GM18508 (cell line): ENCODE results near the gene MEFV.
A peak's percentile ranks its signal among the peaks of the same experiment; 100 is the strongest.

Source experiments
- ATAC-seq: cut with Tn5 transposase; IDR thresholded peaks from one replicate; pipeline ENCODE4 v1.9.1; 2021; ENCODE audit warnings: moderate number of reproducible peaks; ENCODE audit not compliant: insufficient read depth, unreplicated experiment

Gene MEFV, protein sequence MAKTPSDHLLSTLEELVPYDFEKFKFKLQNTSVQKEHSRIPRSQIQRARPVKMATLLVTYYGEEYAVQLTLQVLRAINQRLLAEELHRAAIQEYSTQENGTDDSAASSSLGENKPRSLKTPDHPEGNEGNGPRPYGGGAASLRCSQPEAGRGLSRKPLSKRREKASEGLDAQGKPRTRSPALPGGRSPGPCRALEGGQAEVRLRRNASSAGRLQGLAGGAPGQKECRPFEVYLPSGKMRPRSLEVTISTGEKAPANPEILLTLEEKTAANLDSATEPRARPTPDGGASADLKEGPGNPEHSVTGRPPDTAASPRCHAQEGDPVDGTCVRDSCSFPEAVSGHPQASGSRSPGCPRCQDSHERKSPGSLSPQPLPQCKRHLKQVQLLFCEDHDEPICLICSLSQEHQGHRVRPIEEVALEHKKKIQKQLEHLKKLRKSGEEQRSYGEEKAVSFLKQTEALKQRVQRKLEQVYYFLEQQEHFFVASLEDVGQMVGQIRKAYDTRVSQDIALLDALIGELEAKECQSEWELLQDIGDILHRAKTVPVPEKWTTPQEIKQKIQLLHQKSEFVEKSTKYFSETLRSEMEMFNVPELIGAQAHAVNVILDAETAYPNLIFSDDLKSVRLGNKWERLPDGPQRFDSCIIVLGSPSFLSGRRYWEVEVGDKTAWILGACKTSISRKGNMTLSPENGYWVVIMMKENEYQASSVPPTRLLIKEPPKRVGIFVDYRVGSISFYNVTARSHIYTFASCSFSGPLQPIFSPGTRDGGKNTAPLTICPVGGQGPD

DNA sequence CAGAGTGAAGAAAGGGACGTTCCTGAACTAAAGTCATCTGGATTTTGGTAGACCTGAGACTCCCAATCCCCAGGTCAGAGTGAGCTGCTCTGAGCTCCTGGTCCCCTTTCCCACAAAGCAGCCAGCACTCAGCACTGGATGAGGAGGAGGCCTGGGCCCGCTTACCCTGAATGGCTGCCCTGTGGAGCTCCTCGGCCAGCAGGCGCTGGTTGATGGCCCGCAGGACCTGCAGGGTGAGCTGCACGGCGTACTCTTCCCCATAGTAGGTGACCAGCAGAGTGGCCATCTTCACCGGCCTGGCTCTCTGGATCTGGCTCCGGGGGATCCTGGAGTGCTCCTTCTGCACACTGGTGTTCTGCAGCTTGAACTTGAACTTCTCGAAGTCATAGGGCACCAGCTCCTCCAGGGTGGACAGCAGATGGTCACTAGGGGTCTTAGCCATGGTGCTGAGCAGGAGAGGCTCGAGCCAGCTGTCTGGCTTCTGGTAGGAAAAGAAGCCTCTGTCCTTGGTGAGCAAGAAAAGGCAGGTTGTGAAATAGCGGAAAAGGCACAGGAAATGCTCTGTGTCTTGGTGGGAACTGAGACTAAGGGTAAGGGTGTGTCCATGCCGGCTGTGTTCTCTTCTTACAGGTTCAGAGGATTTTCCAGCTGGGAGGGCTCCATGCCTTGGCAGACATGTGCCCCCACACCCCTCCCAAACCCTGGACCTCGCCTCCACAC is at the start of gene MEFV:
TSS of gene MEFV (minus strand) at position 488 of the 720 bp plus-strand sequence. CDS start at position 442, 46 bp downstream.
- no peak for ATAC-seq

DNA sequence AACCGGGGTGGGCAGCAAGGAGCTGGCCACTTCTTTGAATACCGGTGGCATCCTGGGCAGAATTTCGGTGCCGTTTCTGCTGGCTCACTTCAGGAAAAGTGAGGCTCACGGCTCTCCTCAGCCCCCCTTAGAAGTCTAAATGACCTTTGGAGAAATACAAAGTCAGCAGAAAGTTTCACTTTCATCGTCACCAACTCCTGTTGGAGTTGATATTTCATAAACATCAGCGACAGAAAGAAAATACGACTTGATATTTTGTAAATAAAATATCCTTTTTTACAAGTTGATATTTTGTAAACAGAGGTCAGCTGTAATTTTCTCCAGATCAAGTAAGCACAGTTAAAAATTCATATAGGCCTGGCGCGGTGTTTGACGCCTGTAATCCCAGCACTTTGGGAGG is 49.6 kb upstream of the MEFV start:
- no peak for ATAC-seq

- ATAC-seq: peak; percentile 78
Observed at GRCh38 chr16:3305109-3306068, 49.0 kb upstream of the MEFV start, which contains the start of the genes TIGD7 and ZNF75A. Gene TIGD7, minus strand, starts transcription at chr16:3305430. Its CDS starts 4,816 bp downstream, at chr16:3300614. Gene ZNF75A, plus strand, starts transcription at chr16:3305497. Its CDS starts 2,932 bp downstream, at chr16:3308429.

- ATAC-seq: no peak
Observed at GRCh38 chr16:3304370-3304769, 47.9 kb upstream of the MEFV start.

- no peak for ATAC-seq
Observed at GRCh38 chr16:3295783-3296182, 39.4 kb upstream of the MEFV start.

DNA sequence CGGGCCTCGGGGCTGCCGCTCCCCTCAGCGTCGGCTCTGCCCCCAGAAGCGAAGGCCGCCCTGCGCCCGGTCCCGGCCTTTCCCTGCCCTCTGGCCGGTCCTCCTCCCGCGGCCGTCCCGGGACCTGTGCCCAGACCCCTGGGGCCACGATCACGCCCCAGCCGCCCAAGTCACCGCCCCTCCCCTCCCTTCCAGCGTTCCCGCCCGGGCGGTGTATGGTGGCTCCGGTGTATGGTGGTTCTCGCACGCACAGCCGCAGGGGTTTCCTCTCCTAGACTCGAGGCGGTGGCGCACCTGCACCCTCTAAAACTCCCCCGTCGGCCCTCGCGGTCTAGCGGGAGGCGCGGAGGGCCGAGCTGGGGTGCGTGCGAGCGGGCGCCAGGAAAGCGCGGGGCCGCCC is 38.8 kb upstream of the MEFV start:
- ATAC-seq: no peak

DNA sequence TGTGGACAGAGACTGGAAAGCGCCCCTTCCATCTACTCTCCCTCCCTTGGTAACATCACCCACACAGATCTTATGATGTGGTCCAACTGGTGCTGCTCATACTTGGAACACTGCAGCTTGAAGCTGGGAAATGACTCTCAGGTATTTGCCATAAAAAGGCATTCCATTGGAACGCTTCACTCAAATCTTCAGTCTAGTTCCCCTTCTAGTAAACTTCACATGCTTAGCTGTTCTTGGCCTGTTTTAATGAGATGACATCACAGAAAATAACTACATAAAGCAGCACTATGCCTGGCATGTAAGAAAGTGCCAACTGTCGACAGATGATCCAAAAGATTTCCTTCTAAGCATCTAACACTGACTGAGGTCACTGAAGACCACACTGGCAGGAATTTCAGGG is 36.2 kb upstream of the MEFV start:
- ATAC-seq: no peak

DNA sequence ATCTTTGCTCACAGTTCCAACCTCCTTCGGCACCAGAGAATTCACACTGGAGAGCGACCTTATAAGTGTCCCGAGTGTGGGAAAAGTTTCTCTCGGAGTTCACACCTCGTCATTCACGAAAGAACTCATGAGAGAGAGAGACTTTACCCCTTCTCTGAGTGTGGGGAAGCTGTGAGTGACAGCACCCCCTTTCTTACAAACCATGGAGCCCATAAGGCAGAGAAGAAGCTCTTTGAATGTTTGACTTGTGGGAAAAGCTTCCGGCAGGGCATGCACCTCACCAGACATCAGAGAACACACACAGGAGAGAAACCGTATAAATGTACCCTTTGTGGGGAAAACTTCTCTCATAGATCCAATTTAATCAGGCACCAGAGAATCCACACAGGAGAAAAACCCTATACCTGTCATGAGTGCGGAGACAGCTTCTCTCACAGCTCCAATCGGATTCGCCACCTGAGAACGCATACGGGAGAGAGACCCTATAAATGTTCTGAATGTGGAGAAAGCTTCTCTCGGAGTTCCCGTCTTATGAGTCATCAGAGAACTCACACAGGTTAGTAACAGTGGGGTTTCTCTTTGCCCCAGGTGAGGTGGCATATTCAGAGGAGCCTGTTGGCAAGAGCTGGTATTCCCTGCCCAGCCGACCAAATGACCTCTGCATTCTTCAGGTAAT is 33.7 kb upstream of the MEFV start:
- no peak for ATAC-seq

- no peak for ATAC-seq
Observed at GRCh38 chr16:3285131-3285530, 28.7 kb upstream of the MEFV start.

DNA sequence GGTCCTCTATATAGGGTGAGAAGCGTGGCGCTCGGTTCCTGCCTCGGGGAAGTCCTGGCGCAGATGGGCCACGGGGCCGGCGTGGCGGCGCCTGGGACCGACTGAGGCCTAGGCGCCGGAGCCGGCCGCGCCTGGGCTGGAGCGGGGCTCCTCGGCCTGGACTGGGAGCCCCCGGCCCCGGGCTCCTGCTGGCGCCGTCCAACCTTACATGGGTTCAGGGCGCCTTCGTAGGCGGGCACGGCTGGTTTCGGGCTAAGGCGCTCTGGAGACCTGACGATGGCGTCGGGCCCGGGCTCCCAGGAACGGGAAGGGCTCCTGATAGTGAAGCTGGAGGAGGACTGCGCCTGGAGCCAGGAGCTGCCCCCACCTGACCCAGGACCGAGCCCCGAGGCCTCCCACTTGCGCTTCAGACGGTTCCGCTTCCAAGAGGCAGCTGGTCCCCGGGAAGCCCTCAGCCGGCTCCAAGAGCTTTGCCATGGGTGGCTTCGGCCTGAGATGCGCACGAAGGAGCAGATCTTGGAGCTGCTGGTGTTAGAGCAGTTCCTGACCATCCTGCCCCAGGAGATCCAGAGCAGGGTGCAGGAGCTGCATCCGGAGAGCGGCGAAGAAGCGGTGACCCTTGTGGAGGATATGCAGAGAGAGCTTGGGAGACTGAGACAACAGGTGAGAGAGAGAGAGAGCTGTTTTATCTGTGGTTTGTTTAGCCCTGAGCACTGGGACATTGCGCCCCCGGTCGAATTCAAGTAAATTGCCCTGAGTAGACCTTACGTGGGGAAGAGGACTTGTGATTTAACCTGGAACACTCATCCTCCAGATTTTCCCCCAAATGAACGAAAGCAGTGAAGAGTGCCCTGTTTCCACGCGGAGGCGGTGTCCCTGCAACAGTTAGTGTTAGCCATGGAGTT is 27.4 kb upstream of the MEFV start:
- no peak for ATAC-seq

DNA sequence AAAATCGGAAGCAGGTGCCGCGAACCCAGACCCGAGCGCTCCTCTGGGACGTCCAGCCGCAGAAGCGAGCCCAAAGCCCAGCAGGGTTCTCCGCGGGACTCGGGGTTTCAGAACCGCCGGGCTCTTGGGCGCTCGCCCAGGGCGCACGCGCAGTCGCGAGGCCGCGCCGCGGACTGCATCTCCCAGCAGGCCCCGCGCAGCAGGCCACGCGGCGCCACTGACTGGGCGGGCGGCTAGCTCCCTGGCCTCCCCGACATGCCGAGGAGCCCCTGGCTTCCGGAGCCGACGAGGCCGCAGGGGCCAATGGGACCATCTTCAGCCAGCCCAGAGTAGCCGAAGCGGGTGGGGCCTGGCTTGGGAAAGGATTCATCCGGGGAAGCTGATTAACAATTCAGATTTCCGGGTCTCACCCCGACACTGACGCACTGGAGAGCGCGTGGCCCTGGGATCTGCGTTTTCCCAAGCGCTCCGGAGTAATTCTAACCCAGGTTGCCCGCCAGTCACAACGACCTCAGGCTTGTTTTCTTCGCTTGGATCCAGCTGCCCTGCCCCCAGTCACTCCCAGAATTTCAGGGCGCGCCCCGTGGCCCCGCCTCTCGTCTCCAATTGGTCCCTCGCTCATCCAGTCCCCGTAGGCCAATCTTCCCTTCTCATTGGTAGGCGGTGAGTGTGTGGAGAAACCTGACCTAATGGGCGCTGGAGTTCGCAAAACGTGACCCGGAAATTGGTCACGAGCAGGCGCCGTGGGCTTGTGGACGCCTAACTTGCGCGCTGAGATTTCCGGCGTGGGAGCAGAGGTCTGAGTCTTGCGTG is 26.5 kb upstream of the MEFV start, which contains the start of gene ZNF263:
TSS of gene ZNF263 (plus strand) at position 762 of the 813 bp plus-strand sequence. CDS start 328 bp downstream, outside the sequence.
- peak; percentile 52 for ATAC-seq

DNA sequence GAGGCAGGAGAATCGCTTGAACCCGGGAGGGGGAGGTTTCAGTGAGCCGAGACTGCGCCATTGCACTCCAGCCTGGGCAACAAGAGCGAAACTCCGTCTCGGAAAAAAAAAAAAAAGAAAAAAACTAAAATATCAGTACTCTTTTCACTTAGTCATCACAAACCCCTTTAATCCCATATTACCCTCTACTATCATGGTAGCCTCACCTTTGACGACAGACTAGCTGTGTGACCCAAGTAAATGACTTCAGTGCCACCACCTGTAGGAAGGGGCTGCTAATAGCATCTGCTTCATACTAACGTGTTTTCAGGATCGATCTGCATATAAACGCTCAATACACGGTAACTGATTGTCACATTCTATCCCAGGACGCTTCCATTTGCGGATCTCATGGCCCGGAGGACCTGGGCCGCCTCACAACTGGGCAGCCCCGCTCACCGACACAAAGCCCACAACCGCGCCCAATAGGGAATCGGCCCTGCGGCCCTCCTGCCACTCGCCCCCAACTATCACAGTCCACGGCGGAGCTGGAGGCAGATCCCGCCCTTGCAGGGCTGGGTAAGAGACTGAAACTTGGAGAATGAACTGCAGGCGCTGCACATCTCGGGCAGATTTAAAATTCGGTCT is 25.8 kb upstream of the MEFV start:
- peak; percentile 5 for ATAC-seq

DNA sequence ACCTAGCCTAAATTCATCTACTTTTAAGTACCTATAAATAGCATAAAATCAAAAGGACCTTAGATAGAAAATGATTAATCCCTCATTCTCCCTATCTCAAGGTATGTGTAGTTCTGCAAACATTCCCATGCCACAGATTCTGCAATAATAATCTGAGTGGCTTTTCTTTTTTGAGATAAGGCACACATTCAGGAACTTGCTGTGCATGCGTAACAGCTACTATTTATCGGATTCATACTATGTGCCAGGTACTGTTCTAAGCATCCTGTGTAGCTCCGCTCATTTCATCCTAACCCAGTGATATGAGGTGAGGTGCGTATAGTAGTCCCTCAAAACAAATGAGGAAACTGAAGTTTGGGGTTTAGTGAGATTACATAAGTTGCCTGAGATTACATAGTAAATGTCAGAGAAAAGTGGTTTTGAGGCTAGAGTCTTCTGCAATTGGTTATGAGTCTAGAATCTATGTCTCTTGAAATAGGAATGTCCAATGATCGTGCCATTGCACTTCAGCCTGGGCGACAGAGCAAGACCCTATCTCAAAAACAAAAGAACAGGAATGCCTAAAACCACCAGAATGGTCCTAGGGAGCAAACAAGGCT is 24.9 kb upstream of the MEFV start:
- no peak for ATAC-seq

DNA sequence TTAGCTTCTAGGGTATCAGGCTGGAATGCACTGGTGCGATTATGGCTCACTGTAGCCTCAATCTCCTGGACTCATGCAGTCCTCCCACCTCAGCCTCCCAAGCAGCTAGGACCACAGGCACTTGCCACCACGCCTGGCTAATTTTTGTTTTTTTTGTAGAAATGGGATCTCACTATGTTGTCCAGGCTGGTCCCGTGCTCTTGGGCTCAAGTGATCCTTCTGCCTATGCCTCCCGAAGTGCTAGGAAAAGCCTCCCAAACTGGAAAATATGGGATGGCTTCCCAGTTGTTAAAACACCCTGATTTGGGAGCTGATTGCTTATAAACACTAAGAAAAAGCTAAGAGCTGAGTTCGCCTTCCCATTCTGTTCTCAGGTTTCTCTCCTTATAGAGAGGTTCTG is 20.2 kb upstream of the MEFV start:
- ATAC-seq: no peak

DNA sequence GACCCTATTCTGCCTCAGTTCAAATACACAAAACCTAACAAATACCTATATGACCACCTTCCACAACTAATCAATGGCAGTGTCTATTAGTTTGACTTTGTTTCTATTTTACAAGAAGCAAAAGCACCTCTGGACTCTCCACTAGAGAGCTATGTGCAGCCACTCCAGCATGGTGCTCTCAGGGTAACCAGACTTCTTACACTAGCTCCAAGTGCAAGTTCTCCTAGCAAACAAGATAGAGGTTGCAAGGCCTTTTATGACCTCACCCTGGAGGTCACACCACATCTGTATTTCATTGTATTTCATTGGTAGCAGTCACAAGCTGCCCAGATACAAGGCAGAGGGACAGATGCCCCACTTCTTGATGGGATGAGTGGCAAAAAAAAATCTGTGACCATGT is 18.5 kb upstream of the MEFV start:
- ATAC-seq: no peak

DNA sequence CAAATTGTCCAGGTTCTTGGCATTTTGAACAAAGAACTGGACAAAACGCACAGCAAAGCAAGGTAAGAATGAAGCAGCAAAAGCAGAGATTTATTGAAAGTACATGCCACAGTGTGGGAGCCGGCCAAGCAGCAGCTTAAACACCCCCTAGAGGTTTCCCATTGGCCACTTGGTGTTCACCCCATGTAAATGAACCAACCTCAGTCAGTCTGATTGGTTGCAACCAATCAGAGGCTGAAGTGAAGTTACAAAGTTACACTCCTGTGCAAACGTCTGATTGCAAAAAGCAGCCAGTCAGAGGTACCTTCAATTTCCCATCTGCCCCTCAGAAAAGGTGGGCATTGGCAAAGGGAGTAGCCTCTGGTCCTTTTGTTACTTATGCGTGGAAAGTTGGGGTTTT is 18.1 kb upstream of the MEFV start:
- ATAC-seq: no peak
